Measurements from ENCODE around the gene OSBPL8. TPM values are rescaled to one million over a fixed set of nuclear protein-coding genes. Genes with fewer than 3 reads are reported as not detected.

The OSBPL8 gene
- total and polyA plus RNA-seq, 9 of the 15 experiments (the other 6 are each of a cell fraction or from before 2014, with no cell fraction given), result 17.4 to 82.7 (median 42.8) TPM

DNA sequence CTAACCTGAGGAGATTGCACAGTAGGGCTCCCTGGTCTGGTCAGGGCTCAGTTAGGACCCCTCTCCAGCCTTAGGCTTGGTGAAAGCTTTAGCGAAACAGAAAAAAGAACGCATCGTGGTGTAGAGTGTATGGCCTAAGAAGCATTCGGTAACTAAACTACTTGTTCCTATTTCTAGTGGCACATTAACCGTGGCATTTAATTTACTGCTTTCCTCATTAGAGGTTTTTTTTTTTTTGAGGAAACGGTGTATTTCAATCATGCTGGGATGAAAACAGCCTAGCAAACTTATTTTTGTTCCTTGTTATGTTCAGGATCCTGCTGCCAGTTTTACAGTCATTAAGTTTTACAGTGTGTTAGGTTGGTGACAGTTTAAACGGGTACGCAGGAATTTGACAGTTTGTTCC, 518 bp upstream of the OSBPL8 start:
- no TSS peak for BruUV-seq (replicated peaks)
- H3K4me3 ChIP-seq, result peak overlapping the region; percentile 95
- in situ Hi-C loops (cut with MboI) (no loop called here), intact Hi-C loops (cut with micrococcal nuclease) (no loop called here)
- CTCF ChIA-PET (ENCODE audit: low intra/inter-chr PET ratio), result interaction anchor here (0.6 kb wide), 1 partner anchor 723 kb away, joined by 3 read pairs; no protein-coding TSS in a partner anchor
- H3K36me3 ChIP-seq (ENCODE audit: control insufficient read depth, insufficient read depth, low read length), result no peaks in the 10 kb centered on the region
- H3K9me1 ChIP-seq (ENCODE audit: control insufficient read depth, insufficient read depth, low read length), result no peaks in the 10 kb centered on the region
- H2AFZ ChIP-seq (ENCODE audit: low read depth, low read length), result peak overlapping the region; percentile 90
- H3K4me2 ChIP-seq (ENCODE audit: insufficient read depth, low read length), result peak overlapping the region; percentile 92
- peaks cover 51% of the 10 kb centered on the region for H3K79me2 ChIP-seq (ENCODE audit: control insufficient read depth, insufficient read depth, low read length)
- peak overlapping the region; percentile 91 to 100 for H3K9ac ChIP-seq (ENCODE audit: insufficient read depth in 1 of 2, low read depth in 2 of 2, low read length in 2 of 2)
- ATAC-seq, result peak; percentile 70; the same call in 2 of the 3 replicates
- 2% methylated on average over 8 of the region's 8 CpGs for WGBS (ENCODE audit: insufficient coverage, low coverage, missing lambda C conversion rate)
- no peaks in the 10 kb centered on the region for H3K27me3 ChIP-seq (ENCODE audit: control insufficient read depth in 2 of 2, insufficient read depth in 2 of 2, low read length in 2 of 2)
- H4K20me1 ChIP-seq (replicated peaks; ENCODE audit: control insufficient read depth, insufficient read depth, low read length), result peaks cover 12% of the 10 kb centered on the region; the same call in 1 of the 2 replicates
- peak overlapping the region; percentile 95 for H3K27ac ChIP-seq (ENCODE audit: extremely low read depth, low read depth, low read length)
- POLR2A ChIA-PET, result interaction anchor here (0.6 to 2.2 kb wide), 7 partner anchors 8 to 447 kb away, joined by 3 to 11 read pairs (median 3); no protein-coding TSS in a partner anchor
- DNase-seq (ENCODE audit: extremely low read depth in 1 of 4, low spot score in 3 of 4), result no peak
- no peak for FAIRE-seq
- no peaks in the 10 kb centered on the region for H3K9me3 ChIP-seq (replicated peaks; ENCODE audit: control insufficient read depth, insufficient read depth, low read depth, low read length)
- H3K4me1 ChIP-seq (replicated peaks in 1 of 2; ENCODE audit: control insufficient read depth in 2 of 2, insufficient read depth in 2 of 2, low read length in 2 of 2), result peaks cover 14 to 25% of the 10 kb centered on the region in 2 experiments
- TF ChIP-seq ZBTB7A (IDR thresholded peaks at IDR 0.05; ENCODE audit: borderline replicate concordance, control insufficient read depth, low read depth, low read length) (0 out of 2 replicates have a peak, but pooled peaks have one; percentile 35), SMARCA4 (IDR thresholded peaks at IDR 0.05) (no peak), L3MBTL2 (IDR thresholded peaks at IDR 0.05) (no peak; the same call in none of the 2 replicates), RHOXF2B (CRISPR knock-in tag; conservative IDR thresholded peaks at IDR 0.05) (no peak), JUND (IDR thresholded peaks at IDR 0.05; ENCODE audit: borderline replicate concordance, low read depth, low read length) (no peak), JUND (tag; IDR thresholded peaks at IDR 0.05; ENCODE audit: borderline replicate concordance, low read depth, low read length) (no peak), KAT7 (CRISPR knock-in tag; IDR thresholded peaks at IDR 0.05; ENCODE audit: borderline replicate concordance) (no peak), SREBF2 (CRISPR knock-in tag; IDR thresholded peaks at IDR 0.05) (no peak), PHF21A (IDR thresholded peaks at IDR 0.05; ENCODE audit: borderline replicate concordance, low read depth) (no peak), TBL1XR1 (IDR thresholded peaks at IDR 0.05; ENCODE audit: low read length in 2 of 2) (no peak), MCM3 (IDR thresholded peaks at IDR 0.05) (no peak)
- TF ChIP-seq, protein P1, sequence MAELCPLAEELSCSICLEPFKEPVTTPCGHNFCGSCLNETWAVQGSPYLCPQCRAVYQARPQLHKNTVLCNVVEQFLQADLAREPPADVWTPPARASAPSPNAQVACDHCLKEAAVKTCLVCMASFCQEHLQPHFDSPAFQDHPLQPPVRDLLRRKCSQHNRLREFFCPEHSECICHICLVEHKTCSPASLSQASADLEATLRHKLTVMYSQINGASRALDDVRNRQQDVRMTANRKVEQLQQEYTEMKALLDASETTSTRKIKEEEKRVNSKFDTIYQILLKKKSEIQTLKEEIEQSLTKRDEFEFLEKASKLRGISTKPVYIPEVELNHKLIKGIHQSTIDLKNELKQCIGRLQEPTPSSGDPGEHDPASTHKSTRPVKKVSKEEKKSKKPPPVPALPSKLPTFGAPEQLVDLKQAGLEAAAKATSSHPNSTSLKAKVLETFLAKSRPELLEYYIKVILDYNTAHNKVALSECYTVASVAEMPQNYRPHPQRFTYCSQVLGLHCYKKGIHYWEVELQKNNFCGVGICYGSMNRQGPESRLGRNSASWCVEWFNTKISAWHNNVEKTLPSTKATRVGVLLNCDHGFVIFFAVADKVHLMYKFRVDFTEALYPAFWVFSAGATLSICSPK (IDR thresholded peaks at IDR 0.05; ENCODE audit: borderline replicate concordance), result no peak
- TF ChIP-seq, protein P2, sequence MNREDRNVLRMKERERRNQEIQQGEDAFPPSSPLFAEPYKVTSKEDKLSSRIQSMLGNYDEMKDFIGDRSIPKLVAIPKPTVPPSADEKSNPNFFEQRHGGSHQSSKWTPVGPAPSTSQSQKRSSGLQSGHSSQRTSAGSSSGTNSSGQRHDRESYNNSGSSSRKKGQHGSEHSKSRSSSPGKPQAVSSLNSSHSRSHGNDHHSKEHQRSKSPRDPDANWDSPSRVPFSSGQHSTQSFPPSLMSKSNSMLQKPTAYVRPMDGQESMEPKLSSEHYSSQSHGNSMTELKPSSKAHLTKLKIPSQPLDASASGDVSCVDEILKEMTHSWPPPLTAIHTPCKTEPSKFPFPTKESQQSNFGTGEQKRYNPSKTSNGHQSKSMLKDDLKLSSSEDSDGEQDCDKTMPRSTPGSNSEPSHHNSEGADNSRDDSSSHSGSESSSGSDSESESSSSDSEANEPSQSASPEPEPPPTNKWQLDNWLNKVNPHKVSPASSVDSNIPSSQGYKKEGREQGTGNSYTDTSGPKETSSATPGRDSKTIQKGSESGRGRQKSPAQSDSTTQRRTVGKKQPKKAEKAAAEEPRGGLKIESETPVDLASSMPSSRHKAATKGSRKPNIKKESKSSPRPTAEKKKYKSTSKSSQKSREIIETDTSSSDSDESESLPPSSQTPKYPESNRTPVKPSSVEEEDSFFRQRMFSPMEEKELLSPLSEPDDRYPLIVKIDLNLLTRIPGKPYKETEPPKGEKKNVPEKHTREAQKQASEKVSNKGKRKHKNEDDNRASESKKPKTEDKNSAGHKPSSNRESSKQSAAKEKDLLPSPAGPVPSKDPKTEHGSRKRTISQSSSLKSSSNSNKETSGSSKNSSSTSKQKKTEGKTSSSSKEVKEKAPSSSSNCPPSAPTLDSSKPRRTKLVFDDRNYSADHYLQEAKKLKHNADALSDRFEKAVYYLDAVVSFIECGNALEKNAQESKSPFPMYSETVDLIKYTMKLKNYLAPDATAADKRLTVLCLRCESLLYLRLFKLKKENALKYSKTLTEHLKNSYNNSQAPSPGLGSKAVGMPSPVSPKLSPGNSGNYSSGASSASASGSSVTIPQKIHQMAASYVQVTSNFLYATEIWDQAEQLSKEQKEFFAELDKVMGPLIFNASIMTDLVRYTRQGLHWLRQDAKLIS (CRISPR knock-in tag; IDR thresholded peaks at IDR 0.05), result 0 out of 2 replicates have a peak, but pooled peaks have one; percentile 14
- TF ChIP-seq, protein P3, sequence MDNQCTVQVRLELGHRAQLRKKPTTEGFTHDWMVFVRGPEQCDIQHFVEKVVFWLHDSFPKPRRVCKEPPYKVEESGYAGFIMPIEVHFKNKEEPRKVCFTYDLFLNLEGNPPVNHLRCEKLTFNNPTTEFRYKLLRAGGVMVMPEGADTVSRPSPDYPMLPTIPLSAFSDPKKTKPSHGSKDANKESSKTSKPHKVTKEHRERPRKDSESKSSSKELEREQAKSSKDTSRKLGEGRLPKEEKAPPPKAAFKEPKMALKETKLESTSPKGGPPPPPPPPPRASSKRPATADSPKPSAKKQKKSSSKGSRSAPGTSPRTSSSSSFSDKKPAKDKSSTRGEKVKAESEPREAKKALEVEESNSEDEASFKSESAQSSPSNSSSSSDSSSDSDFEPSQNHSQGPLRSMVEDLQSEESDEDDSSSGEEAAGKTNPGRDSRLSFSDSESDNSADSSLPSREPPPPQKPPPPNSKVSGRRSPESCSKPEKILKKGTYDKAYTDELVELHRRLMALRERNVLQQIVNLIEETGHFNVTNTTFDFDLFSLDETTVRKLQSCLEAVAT (IDR thresholded peaks at IDR 0.05), result peak; percentile 11 to 42; a peak in 1 of 4 replicates
